Astrocyte of the cerebellum (primary cell): ENCODE data around the gene ITK.

Source experiments
- DNase-seq: peaks from one replicate; pipeline ENCODE4 v3.0.0-alpha.2; 2011; ENCODE audit warnings: low read depth
- H3K4me3 ChIP-seq: 2 replicates; pipeline ENCODE4 v1.5.1; 2011; ENCODE audit warnings: mild to moderate bottlenecking, low read depth, low read length, moderate library complexity
- CTCF ChIP-seq: IDR thresholded peaks from 2 replicates; pipeline ENCODE4 v1.5.1; 2012; ENCODE audit warnings: low read length, low read depth, moderate library complexity, mild to moderate bottlenecking; ENCODE audit errors: missing control alignments
- in situ Hi-C: cut with HindIII; loops from 2 replicates; pipeline ENCODE4 v1.10.0; 2017; ENCODE audit warnings: low sequenced_read_pairs

Gene ITK

DNA sequence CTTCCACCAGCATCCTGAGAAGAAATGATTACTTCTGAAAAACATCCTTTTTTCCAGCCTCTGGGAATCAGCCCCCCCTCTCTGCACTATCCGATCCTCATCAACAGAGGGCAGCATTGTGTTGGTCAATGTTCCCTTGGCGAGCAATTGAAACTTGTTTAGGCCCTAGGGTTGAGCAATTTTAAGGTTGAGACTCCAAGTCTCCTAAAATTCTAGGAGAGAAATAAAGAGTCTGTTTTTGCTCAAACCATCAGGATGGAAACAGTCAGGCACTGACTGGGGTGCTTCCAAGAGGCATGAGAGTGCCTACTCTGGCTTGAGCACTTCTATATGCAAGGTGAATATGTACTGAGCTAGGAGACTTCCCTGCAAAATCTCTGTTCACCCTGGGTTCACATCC lies 72.9 kb downstream of the ITK start:
- TF ChIP-seq CTCF = peak; percentile 97
- H3K4me3 ChIP-seq = no peak overlapping the region
- DNase-seq = peak; percentile 15
- in situ Hi-C loops = no loop called here

DNA sequence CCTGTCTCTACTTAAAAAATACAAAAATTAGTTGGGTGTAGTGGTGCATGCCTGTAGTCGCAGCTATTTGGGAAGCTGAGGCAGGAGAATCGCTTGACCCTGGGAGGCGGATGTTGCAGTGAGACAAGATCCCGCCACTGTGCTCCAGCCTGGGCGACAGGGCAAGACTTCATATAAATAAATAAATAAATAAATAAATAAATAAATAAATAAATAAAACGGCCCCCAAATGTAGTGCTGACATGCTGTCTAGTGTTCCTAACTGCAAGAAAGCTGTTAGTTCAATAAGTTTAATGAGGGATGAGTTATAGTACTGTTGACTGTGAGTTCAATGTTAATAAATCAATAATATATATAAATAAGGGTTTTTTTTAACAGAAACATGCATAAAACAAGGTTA lies 77.8 kb downstream of the ITK start:
- H3K4me3 ChIP-seq = no peak overlapping the region
- DNase-seq = no peak
- in situ Hi-C loops = no loop called here
- no peak for TF ChIP-seq CTCF

GRCh38 chr5:157259699-157260098 lies 79.1 kb downstream of the ITK start:
- no peak for TF ChIP-seq CTCF
- no peak overlapping the region for H3K4me3 ChIP-seq
- DNase-seq = no peak
- in situ Hi-C loops = no loop called here

- no peak for TF ChIP-seq CTCF
- no peak for DNase-seq
- no peak overlapping the region for H3K4me3 ChIP-seq
- in situ Hi-C loops = no loop called here
These were observed 83.0 kb downstream of the ITK start for GRCh38 chr5:157263496-157264090.

DNA sequence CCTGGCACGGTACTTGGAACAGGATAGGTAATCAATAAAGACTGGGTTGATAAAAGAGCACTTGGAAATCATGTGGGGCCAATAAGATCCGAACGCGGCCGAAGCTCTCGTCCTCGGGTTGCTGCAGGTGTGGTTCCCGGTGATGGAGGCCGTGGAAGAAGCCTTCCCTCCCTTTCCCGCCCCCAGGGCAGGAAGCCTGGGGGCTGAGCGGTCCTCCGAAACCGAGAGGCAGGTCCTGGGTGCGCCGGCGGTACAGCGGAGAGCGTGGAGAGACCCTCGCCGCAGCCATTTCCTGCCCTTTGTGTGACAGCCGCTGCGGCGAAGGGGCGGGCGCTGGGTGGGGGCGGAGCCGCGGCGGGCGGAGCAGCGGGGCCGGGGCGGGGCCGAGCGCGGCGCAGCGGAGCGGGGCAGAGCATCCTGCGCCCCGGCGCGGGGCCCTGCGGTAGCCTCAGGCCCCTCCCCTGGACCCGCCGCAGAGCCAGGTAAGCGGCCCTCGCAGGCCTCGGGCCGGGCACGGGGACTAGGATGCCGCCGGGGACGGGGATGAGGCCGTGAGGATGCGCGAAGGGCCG lies 85.2 kb downstream of the ITK start, which contains the start of gene CYFIP2:
CYFIP2 (plus strand) TSS at position 410 of the 572 bp plus-strand sequence. CDS start 19,239 bp downstream, outside the sequence.
- H3K4me3 ChIP-seq = peak within 1 kb of the TSS; percentile 53
- DNase-seq = no peak
- no peak for TF ChIP-seq CTCF
- in situ Hi-C loops = no loop called here

- DNase-seq = no peak
- TF ChIP-seq CTCF = no peak
- peak overlapping the region; percentile 53 for H3K4me3 ChIP-seq
- in situ Hi-C loops = no loop called here
These were observed 85.8 kb downstream of the ITK start for GRCh38 chr5:157266286-157267007.
